DND-41 (cell line): Measurements from ENCODE around the gene TRIM36.
A peak's percentile ranks its signal among the peaks of the same experiment; 100 is the strongest.

Experiments
- ATAC-seq: fragments of 200-7000 bp; cut with Tn5 transposase; 3 replicates; pipeline ENCODE4 v1.9.1; 2021; ENCODE audit warnings: low read depth; ENCODE audit not compliant: insufficient read depth
- DNase-seq: peaks from one replicate; pipeline ENCODE4 v3.0.0-alpha.2; 2020
- H2AFZ ChIP-seq: 2 replicates; pipeline ENCODE4 v1.6.0; 2012; ENCODE audit warnings: low read depth, low read length
- H3K27ac ChIP-seq: 2 replicates; pipeline ENCODE4 v1.5.1; 2012; ENCODE audit warnings: low read length, inconsistent platforms
- H3K27me3 ChIP-seq: fragments of 200-600 bp; sonication (generic); 2 replicates; pipeline ENCODE4 v1.6.0; 2012; ENCODE audit warnings: low read length, mild to moderate bottlenecking, inconsistent platforms; ENCODE audit not compliant: insufficient read depth, poor library complexity
- H3K36me3 ChIP-seq: 2 replicates; pipeline ENCODE4 v1.5.1; 2012; ENCODE audit warnings: low read length, inconsistent platforms; ENCODE audit not compliant: insufficient read depth
- H3K4me1 ChIP-seq: 2 replicates; pipeline ENCODE4 v1.5.1; 2012; ENCODE audit warnings: mild to moderate bottlenecking, low read length; ENCODE audit not compliant: insufficient read depth
- H3K4me2 ChIP-seq: 2 replicates; pipeline ENCODE4 v1.6.0; 2012; ENCODE audit warnings: mild to moderate bottlenecking, moderate library complexity, low read length, inconsistent platforms; ENCODE audit not compliant: insufficient read depth
- H3K4me3 ChIP-seq, 2 experiments: fragments of 200-600 bp in 1 of 2; shearing (Covaris generic) in 1 of 2; 2 replicates each; pipeline ENCODE4 v1.5.1; 2012 to 2016; ENCODE audit warnings: inconsistent platforms in 2 of 2, low read length in 2 of 2, mild to moderate bottlenecking in 2 of 2, low read depth in 1 of 2, moderate library complexity in 1 of 2
- H3K79me2 ChIP-seq: 2 replicates; pipeline ENCODE4 v1.6.0; 2012; ENCODE audit warnings: low read length, inconsistent platforms; ENCODE audit not compliant: insufficient read depth
- H3K9ac ChIP-seq: 2 replicates; pipeline ENCODE4 v1.6.0; 2012; ENCODE audit warnings: low read depth, mild to moderate bottlenecking, inconsistent platforms, low read length, moderate library complexity
- H3K9me3 ChIP-seq: 2 replicates; pipeline ENCODE4 v1.5.1; 2012; ENCODE audit warnings: low read length, moderate library complexity, mild to moderate bottlenecking, inconsistent platforms; ENCODE audit not compliant: insufficient read depth, severe bottlenecking
- H4K20me1 ChIP-seq: 2 replicates; pipeline ENCODE4 v1.6.0; 2012; ENCODE audit warnings: low read length; ENCODE audit not compliant: insufficient read depth
- CTCF ChIP-seq: IDR thresholded peaks from 2 replicates; pipeline ENCODE4 v1.5.1; 2012; ENCODE audit warnings: borderline replicate concordance, low read length, moderate library complexity, mild to moderate bottlenecking; ENCODE audit not compliant: poor library complexity, severe bottlenecking; ENCODE audit errors: extremely low read depth
- EZH2 ChIP-seq: IDR thresholded peaks from 3 replicates; pipeline ENCODE4 v1.6.1; 2012; ENCODE audit warnings: borderline replicate concordance, low read depth, mild to moderate bottlenecking, moderate library complexity, low read length, inconsistent platforms; ENCODE audit not compliant: severe bottlenecking

Gene TRIM36

GRCh38 chr5:115169487-115170133, at the start of gene TRIM36:
TSS of gene TRIM36 (minus strand) at chr5:115169908. CDS start at chr5:115169634, 274 bp downstream.
- Histone ChIP-seq H3K4me3 (no peak within 1 kb of the TSS), H3K9me3 (peaks cover 17% of the 10 kb centered on the region), H3K9ac (no peak within 1 kb of the TSS), H2AFZ (no peak within 1 kb of the TSS), H3K27me3 (no peaks in the 10 kb centered on the region), H3K36me3 (no peaks in the 10 kb centered on the region), H3K27ac (no peak within 1 kb of the TSS), H3K79me2 (no peaks in the 10 kb centered on the region), H3K4me2 (no peak within 1 kb of the TSS), H3K4me1 (no peaks in the 10 kb centered on the region), H4K20me1 (no peaks in the 10 kb centered on the region)
- TF ChIP-seq EZH2 (no peak), CTCF (no peak)
- DNase-seq (no peak), ATAC-seq (no peak)

- H3K4me3 ChIP-seq = no peak overlapping the region
- DNase-seq (no peak), ATAC-seq (no peak)
- no peak overlapping the region for H3K27ac ChIP-seq
- no peaks in the 10 kb centered on the region for H3K9me3 ChIP-seq
- H3K27me3 ChIP-seq = no peaks in the 10 kb centered on the region
- H3K79me2 ChIP-seq = no peaks in the 10 kb centered on the region
- H3K9ac ChIP-seq = no peak overlapping the region
- H2AFZ ChIP-seq = no peak overlapping the region
- H3K4me2 ChIP-seq = no peak overlapping the region
- H3K36me3 ChIP-seq = peaks cover 22% of the 10 kb centered on the region
- H3K4me1 ChIP-seq = no peaks in the 10 kb centered on the region
- H4K20me1 ChIP-seq = no peaks in the 10 kb centered on the region
- no peak for TF ChIP-seq EZH2
- no peak for TF ChIP-seq CTCF
Measured at GRCh38 chr5:115214541-115214940, 44.8 kb upstream of the TRIM36 start.

GRCh38 chr5:115209279-115209678, 39.6 kb upstream of the TRIM36 start:
- Histone ChIP-seq H3K27me3 (no peaks in the 10 kb centered on the region), H3K4me1 (no peaks in the 10 kb centered on the region), H3K9me3 (no peaks in the 10 kb centered on the region), H3K4me2 (no peak overlapping the region), H3K79me2 (no peaks in the 10 kb centered on the region), H2AFZ (no peak overlapping the region), H3K36me3 (peaks cover 13% of the 10 kb centered on the region), H3K27ac (no peak overlapping the region), H3K9ac (no peak overlapping the region), H3K4me3 (no peak overlapping the region), H4K20me1 (no peaks in the 10 kb centered on the region)
- DNase-seq (peak; percentile 21), ATAC-seq (peak; percentile 90)
- no peak for TF ChIP-seq EZH2
- no peak for TF ChIP-seq CTCF
